Measurements from ENCODE around the gene MED22.

DNA sequence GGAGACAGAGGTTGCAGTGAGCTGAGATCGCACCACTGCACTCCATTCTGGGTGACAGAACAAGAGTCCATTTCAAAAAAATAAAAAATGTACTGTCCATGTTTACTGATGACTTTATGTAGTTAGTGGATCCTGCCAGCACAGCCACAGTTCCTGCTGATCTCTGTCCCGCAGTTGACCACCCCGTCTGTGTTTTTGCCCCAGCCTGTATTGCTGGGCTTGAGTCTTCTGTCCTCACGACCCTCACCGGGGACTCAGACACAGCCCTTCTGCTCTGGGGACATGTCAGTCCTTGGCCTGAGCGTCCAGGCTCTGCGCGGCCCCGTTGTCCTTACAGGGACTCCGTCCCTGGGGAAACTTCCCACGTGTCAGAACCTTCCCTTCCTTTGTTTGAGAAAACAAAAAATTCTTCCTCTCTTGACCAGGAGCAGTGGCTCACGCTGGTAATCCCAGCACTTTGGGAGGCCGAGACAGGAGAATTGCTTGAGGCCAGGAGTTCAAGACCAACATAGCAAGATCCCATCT, 26.5 kb downstream of the MED22 start:
- TF ChIP-seq POLR2AphosphoS5 (IDR thresholded peaks at IDR 0.05; ENCODE audit: low read depth, low read length) (no peak), REST (IDR thresholded peaks at IDR 0.05; ENCODE audit: insufficient read depth in 1 of 2, low read depth in 2 of 2, low read length in 2 of 2) (no peak), TAF1 (IDR thresholded peaks at IDR 0.05; ENCODE audit: borderline replicate concordance, insufficient read depth, low read length) (no peak)

All from PFSK-1 (cell line).